Lower lobe of right lung (tissue), 2 donors: ENCODE results near the gene DOK7. TPM values are rescaled to one million over a fixed set of nuclear protein-coding genes. Genes with fewer than 3 reads are reported as not detected.
A peak's percentile ranks its signal among the peaks of the same experiment; 100 is the strongest.

ENCODE experiments used
- ATAC-seq, 2 donors: fragments of 200-7000 bp; cut with Tn5 transposase; one replicate each; pipeline ENCODE4 v1.9.1; 2020 to 2022; ENCODE audit warnings: mild to moderate bottlenecking in 2 of 2, moderate library complexity in 2 of 2
- DNase-seq: peaks from one replicate; pipeline ENCODE4 v3.0.0-alpha.2; 2020
- H3K27ac ChIP-seq: fragments of 200-600 bp; one replicate; pipeline ENCODE4 v1.8.0; 2022
- H3K27me3 ChIP-seq: fragments of 200-600 bp; one replicate; pipeline ENCODE4 v1.8.0; 2022; ENCODE audit warnings: low read depth
- H3K36me3 ChIP-seq: fragments of 200-600 bp; one replicate; pipeline ENCODE4 v1.8.0; 2022; ENCODE audit warnings: mild to moderate bottlenecking
- H3K4me1 ChIP-seq: fragments of 200-600 bp; one replicate; pipeline ENCODE4 v1.8.0; 2022
- H3K4me3 ChIP-seq: fragments of 200-600 bp; one replicate; pipeline ENCODE4 v1.8.0; 2022; ENCODE audit warnings: mild to moderate bottlenecking
- H3K9me3 ChIP-seq: fragments of 200-600 bp; one replicate; pipeline ENCODE4 v1.8.0; 2022
- CTCF ChIP-seq: fragments of 200-600 bp; IDR thresholded peaks from one replicate; pipeline ENCODE4 v1.8.0; 2022; ENCODE audit warnings: antibody characterized with exemption, mild to moderate bottlenecking
- intact Hi-C: fragments of 100-400 bp; cut with DNase I; formaldehyde crosslinking; loops from one replicate; pipeline ENCODE4 v1.11.0; 2022
- long read RNA-seq: library from polyadenylated mRNA; unstranded; transcript quantifications from one replicate; pipeline ENCODE4 v2.0.0, GENCODE V29; 2021
- total RNA-seq: library from RNA; stranded (reverse); fragmentation: NEBNext Ultra II Directional; extraction: Animal tissue kit (Norgen Biotek cat#: 25700); gene quantifications from one replicate; pipeline ENCODE4 v1.2.1, GENCODE V29; 2021
- donor health status: DM: no; HTN: yes; CAD: no; lungs with severe emphysema.

The DOK7 gene
- total RNA-seq = 4.0 TPM
- long read RNA-seq, partial matches to known transcripts = 0 of 4 reads
- long read RNA-seq, other reads (novel, unspliced or antisense) = 1 of 4 reads

- intact Hi-C loops = no loop called here
- no peak within 1 kb of the TSS for H3K27ac ChIP-seq
- no peaks in the 10 kb centered on the region for H3K9me3 ChIP-seq
- peaks cover 9% of the 10 kb centered on the region for H3K4me1 ChIP-seq
- peak; percentile 65 to 80 for ATAC-seq
- DNase-seq = no peak
- H3K36me3 ChIP-seq = no peaks in the 10 kb centered on the region
- peaks cover 34% of the 10 kb centered on the region for H3K27me3 ChIP-seq
- peak within 1 kb of the TSS; percentile 50 for H3K4me3 ChIP-seq
- no peak for TF ChIP-seq CTCF
Observed at GRCh38 chr4:3462790-3463415, at the start of gene DOK7. Gene DOK7, plus strand, starts transcription at chr4:3463306. Its CDS starts 70 bp downstream, at chr4:3463376.

GRCh38 chr4:3413675-3414420 is 49.3 kb upstream of the DOK7 start:
- DNase-seq = peak; percentile 42
- Histone ChIP-seq H3K4me3 (no peak overlapping the region), H3K27me3 (no peaks in the 10 kb centered on the region), H3K4me1 (peaks cover 4% of the 10 kb centered on the region), H3K27ac (no peak overlapping the region), H3K36me3 (peaks cover 44% of the 10 kb centered on the region), H3K9me3 (no peaks in the 10 kb centered on the region)
- no peak for ATAC-seq
- intact Hi-C loops = no loop called here
- TF ChIP-seq CTCF = no peak

- intact Hi-C loops = no loop called here
- no peaks in the 10 kb centered on the region for H3K9me3 ChIP-seq
- peak in 1 of 2 donors; percentile 34 for ATAC-seq
- H3K4me1 ChIP-seq = peaks cover 4% of the 10 kb centered on the region
- TF ChIP-seq CTCF = no peak
- H3K4me3 ChIP-seq = no peak overlapping the region
- no peak overlapping the region for H3K27ac ChIP-seq
- DNase-seq = peak; percentile 42
- no peaks in the 10 kb centered on the region for H3K27me3 ChIP-seq
- peaks cover 44% of the 10 kb centered on the region for H3K36me3 ChIP-seq
Observed at GRCh38 chr4:3414421-3415279, 48.5 kb upstream of the DOK7 start.

- H3K27me3 ChIP-seq = no peaks in the 10 kb centered on the region
- no peak overlapping the region for H3K27ac ChIP-seq
- no peak for ATAC-seq
- no peak for TF ChIP-seq CTCF
- H3K36me3 ChIP-seq = peaks cover 50% of the 10 kb centered on the region
- DNase-seq = peak; percentile 37
- no peaks in the 10 kb centered on the region for H3K9me3 ChIP-seq
- no peak overlapping the region for H3K4me3 ChIP-seq
- peaks cover 4% of the 10 kb centered on the region for H3K4me1 ChIP-seq
- intact Hi-C loops = no loop called here
Observed at GRCh38 chr4:3415471-3416141, 47.5 kb upstream of the DOK7 start.

GRCh38 chr4:3416270-3416669 is 46.8 kb upstream of the DOK7 start:
- H3K27me3 ChIP-seq = no peaks in the 10 kb centered on the region
- ATAC-seq = no peak
- H3K9me3 ChIP-seq = no peaks in the 10 kb centered on the region
- no peak for TF ChIP-seq CTCF
- H3K27ac ChIP-seq = no peak overlapping the region
- H3K4me3 ChIP-seq = no peak overlapping the region
- peaks cover 4% of the 10 kb centered on the region for H3K4me1 ChIP-seq
- DNase-seq = no peak
- intact Hi-C loops = no loop called here
- H3K36me3 ChIP-seq = peaks cover 55% of the 10 kb centered on the region
